Fibroblast of lung (primary cell): Measurements from ENCODE around the gene ATP5MG. TPM values are rescaled to one million over a fixed set of nuclear protein-coding genes. Genes with fewer than 3 reads are reported as not detected.
"Not testable (repeated sequence)": the region's sequence is repeated elsewhere in the genome, so short reads cannot be mapped to it uniquely, and the experiment has no call there.

ENCODE experiments used
- DNase-seq, 2 donors: peaks; one replicate each; pipeline versions ENCODE4 v3.0.0 to v3.0.0-alpha.2; 2010; ENCODE audit warnings: low read depth in 2 of 2
- H2AFZ ChIP-seq: 2 replicates; pipeline ENCODE4 v1.5.1; 2012; ENCODE audit warnings: low read length, control low read depth, inconsistent platforms
- H3K27ac ChIP-seq: 2 replicates; pipeline ENCODE4 v1.5.1; 2011; ENCODE audit warnings: low read length, control low read depth; ENCODE audit not compliant: insufficient read depth
- H3K27me3 ChIP-seq: 2 replicates; pipeline ENCODE4 v1.5.1; 2011; ENCODE audit warnings: mild to moderate bottlenecking, low read length; ENCODE audit not compliant: control insufficient read depth, insufficient read depth
- H3K36me3 ChIP-seq: 2 replicates; pipeline ENCODE4 v1.5.1; 2011; ENCODE audit warnings: low read length; ENCODE audit not compliant: control insufficient read depth, insufficient read depth
- H3K4me1 ChIP-seq: 2 replicates; pipeline ENCODE4 v1.5.1; 2011; ENCODE audit warnings: low read length; ENCODE audit not compliant: control insufficient read depth, insufficient read depth; ENCODE audit errors: extremely low read depth
- H3K4me2 ChIP-seq: 2 replicates; pipeline ENCODE4 v1.5.1; 2011; ENCODE audit warnings: low read length, control low read depth; ENCODE audit not compliant: insufficient read depth; ENCODE audit errors: extremely low read depth
- H3K4me3 ChIP-seq, 4 experiments: fragments of 200-600 bp in 1 of 4; sonication (generic) in 1 of 4; replicated peaks in 1 of 4; 2 replicates each; pipeline ENCODE4 v1.5.1; 2011 to 2016; ENCODE audit warnings: low read length in 4 of 4, low read depth in 3 of 4, mild to moderate bottlenecking in 3 of 4, control low read depth in 2 of 4, inconsistent platforms in 1 of 4, mixed read lengths in 1 of 4; ENCODE audit not compliant: insufficient read depth in 1 of 4; ENCODE audit errors: control extremely low read depth in 1 of 4
- H3K79me2 ChIP-seq: 2 replicates; pipeline ENCODE4 v1.5.1; 2012; ENCODE audit warnings: mild to moderate bottlenecking, low read length, inconsistent platforms; ENCODE audit not compliant: control insufficient read depth, insufficient read depth
- H3K9ac ChIP-seq: 2 replicates; pipeline ENCODE4 v1.5.1; 2011; ENCODE audit warnings: mild to moderate bottlenecking, low read length, control low read depth; ENCODE audit not compliant: insufficient read depth
- H3K9me3 ChIP-seq: 2 replicates; pipeline ENCODE4 v1.5.1; 2012; ENCODE audit warnings: low read depth, low read length; ENCODE audit not compliant: control insufficient read depth, insufficient read depth
- H4K20me1 ChIP-seq: 2 replicates; pipeline ENCODE4 v1.5.1; 2011; ENCODE audit warnings: low read length; ENCODE audit not compliant: control insufficient read depth, insufficient read depth; ENCODE audit errors: extremely low read depth
- CTCF ChIP-seq, 2 donors: IDR thresholded peaks in 1 of 2; conservative IDR thresholded peaks in 1 of 2; 1 replicate in 1 of 2; 2 replicates in 1 of 2; pipeline ENCODE4 v1.5.1; 2011 to 2012; ENCODE audit warnings: low read length in 2 of 2, control low read depth in 1 of 2, inconsistent platforms in 1 of 2, low read depth in 1 of 2, mild to moderate bottlenecking in 1 of 2
- EZH2 ChIP-seq: IDR thresholded peaks from 2 replicates; pipeline ENCODE4 v1.5.1; 2012; ENCODE audit warnings: low read length, control low read depth, mild to moderate bottlenecking; ENCODE audit errors: missing control alignments
- polyA plus RNA-seq, 2 donors: library from polyadenylated mRNA; depleted of rRNA in 1 of 2; stranded (reverse) in 1 of 2; unstranded in 1 of 2; fragments of >200 nt; gene quantifications; 2 replicates each; pipeline ENCODE4 v1.2.1, GENCODE V29; 2011 to 2012; ENCODE audit warnings: missing spikeins in 1 of 2
- total RNA-seq: library from RNA; depleted of rRNA; stranded (reverse); fragments of >200 nt; gene quantifications from 2 replicates; pipeline ENCODE4 v1.2.1, GENCODE V29; 2014

ATP5MG gene
- total and polyA plus RNA-seq, 2 donors (not counting 1 experiment from before 2014, with no cell fraction given), result 75.6 to 217 TPM

- Histone ChIP-seq H3K9me3 (no peaks in the 10 kb centered on the region), H3K27me3 (no peaks in the 10 kb centered on the region), H3K4me2 (peak overlapping the region; percentile 93), H3K9ac (peak overlapping the region; percentile 90), H3K4me3 (peak overlapping the region; percentile 88 to 100 (median 96)), H4K20me1 (no peaks in the 10 kb centered on the region), H3K36me3 (no peaks in the 10 kb centered on the region), H3K27ac (peak overlapping the region; percentile 94), H3K79me2 (peaks cover 50% of the 10 kb centered on the region), H2AFZ (peak overlapping the region; percentile 98), H3K4me1 (peaks cover 3% of the 10 kb centered on the region)
- TF ChIP-seq CTCF (conservative IDR thresholded peaks at IDR 0.05 in 1 of 2, IDR thresholded peaks at IDR 0.05 in 1 of 2; ENCODE audit: low read depth in 1 of 2, low read length in 2 of 2), result no peak
- TF ChIP-seq EZH2, result no peak
- peak; percentile 80 to 91 for DNase-seq
Observed at GRCh38 chr11:118401880-118402590, 629 bp downstream of the ATP5MG start.

- H3K27ac ChIP-seq, result peak overlapping the region; percentile 94
Observed at GRCh38 chr11:118402594-118402993, 1.2 kb downstream of the ATP5MG start.

GRCh38 chr11:118406599-118407166, 5.3 kb downstream of the ATP5MG start:
- H3K36me3 ChIP-seq, result no peaks in the 10 kb centered on the region
- H3K79me2 ChIP-seq, result peaks cover 50% of the 10 kb centered on the region
- no peaks in the 10 kb centered on the region for H4K20me1 ChIP-seq
- DNase-seq, result peak; percentile 6 to 25
- H3K4me1 ChIP-seq, result peaks cover 3% of the 10 kb centered on the region
- H2AFZ ChIP-seq, result no peak overlapping the region
- no peak overlapping the region for H3K4me3 ChIP-seq
- no peak overlapping the region for H3K9ac ChIP-seq
- H3K27me3 ChIP-seq, result no peaks in the 10 kb centered on the region
- no peaks in the 10 kb centered on the region for H3K9me3 ChIP-seq
- TF ChIP-seq EZH2, result no peak
- no peak for TF ChIP-seq CTCF (conservative IDR thresholded peaks at IDR 0.05 in 1 of 2, IDR thresholded peaks at IDR 0.05 in 1 of 2; ENCODE audit: low read depth in 1 of 2, low read length in 2 of 2)
- no peak overlapping the region for H3K4me2 ChIP-seq
- no peak overlapping the region for H3K27ac ChIP-seq

More at GRCh38 chr11:118402594-118402993, 1.2 kb downstream of the ATP5MG start:
- not testable (repeated sequence) for H4K20me1 ChIP-seq, H3K9me3 ChIP-seq, H3K27me3 ChIP-seq, H3K36me3 ChIP-seq, H2AFZ ChIP-seq, DNase-seq, H3K4me1 ChIP-seq
- Histone ChIP-seq H3K4me2 (peak overlapping the region; percentile 53), H3K79me2 (peaks cover 53% of the 10 kb centered on the region), H3K9ac (peak overlapping the region; percentile 25), H3K4me3 (peak overlapping the region; percentile 88 to 100 (median 96))
